HepG2 (cell line): Measurements from ENCODE around the gene DDRGK1. TPM values are rescaled to one million over a fixed set of nuclear protein-coding genes. Genes with fewer than 3 reads are reported as not detected.

ENCODE experiments used
- ELK4 ChIP-seq: sonication (generic); formaldehyde crosslinking; IDR thresholded peaks from 2 replicates; pipeline ENCODE4 v1.9.0; 2021; ENCODE audit warnings: missing genetic modification reagents, borderline replicate concordance
- HNRNPK ChIP-seq: fragments of 200-400 bp; formaldehyde crosslinking; IDR thresholded peaks from 2 replicates; pipeline ENCODE4 v1.6.1; 2018; ENCODE audit warnings: low read length, low read depth, moderate library complexity, mild to moderate bottlenecking; ENCODE audit not compliant: poor library complexity, severe bottlenecking
- JUNB ChIP-seq: sonication (generic); formaldehyde crosslinking; IDR thresholded peaks from 2 replicates; pipeline ENCODE4 v1.8.0; 2022; ENCODE audit warnings: missing genetic modification reagents, mild to moderate bottlenecking, borderline replicate concordance
- KDM1A ChIP-seq: IDR thresholded peaks from 2 replicates; pipeline ENCODE4 v1.6.1; 2016; ENCODE audit warnings: missing compliant biosample characterization
- KLF12 ChIP-seq: sonication (generic); formaldehyde crosslinking; IDR thresholded peaks from 2 replicates; pipeline ENCODE4 v1.4.0; 2020; ENCODE audit warnings: missing genetic modification reagents, borderline replicate concordance
- RFX1 ChIP-seq: fragments of 450-650 bp; IDR thresholded peaks from 2 replicates; pipeline ENCODE4 v1.6.1; 2017
- SMC3 ChIP-seq: IDR thresholded peaks from 2 replicates; pipeline ENCODE4 v1.6.1; 2011; ENCODE audit warnings: low read length, improper control_type of control experiment
- ZBTB43 ChIP-seq: sonication (generic); formaldehyde crosslinking; conservative IDR thresholded peaks from 2 replicates; pipeline ENCODE4 v1.4.0; 2020; ENCODE audit warnings: missing genetic modification reagents
- ZKSCAN5 ChIP-seq: sonication (generic); formaldehyde crosslinking; IDR thresholded peaks from 2 replicates; pipeline ENCODE4 v1.5.1; 2020; ENCODE audit warnings: mild to moderate bottlenecking, missing genetic modification reagents
- ZNF20 ChIP-seq: sonication (generic); formaldehyde crosslinking; IDR thresholded peaks from 2 replicates; pipeline ENCODE4 v1.4.0; 2020; ENCODE audit warnings: mild to moderate bottlenecking, moderate library complexity, missing genetic modification reagents
- ZNF235 ChIP-seq: sonication (generic); formaldehyde crosslinking; IDR thresholded peaks from 2 replicates; pipeline ENCODE4 v1.8.1; 2023; ENCODE audit warnings: mild to moderate bottlenecking, missing genetic modification reagents, borderline replicate concordance
- ZNF263 ChIP-seq: sonication (generic); formaldehyde crosslinking; IDR thresholded peaks from 2 replicates; pipeline ENCODE4 v1.4.0; 2020; ENCODE audit warnings: missing genetic modification reagents
- ZNF333 ChIP-seq: sonication (generic); formaldehyde crosslinking; IDR thresholded peaks from 2 replicates; pipeline ENCODE4 v1.4.0; 2020; ENCODE audit warnings: mild to moderate bottlenecking, missing genetic modification reagents, borderline replicate concordance
- ZNF350 ChIP-seq: sonication (generic); formaldehyde crosslinking; IDR thresholded peaks from 2 replicates; pipeline ENCODE4 v1.4.0; 2020; ENCODE audit warnings: mild to moderate bottlenecking, low read depth, missing genetic modification reagents, borderline replicate concordance
- ZNF644 ChIP-seq: IDR thresholded peaks from 2 replicates; pipeline ENCODE4 v1.6.1; 2016; ENCODE audit warnings: low read depth
- ZNF670 ChIP-seq: sonication (generic); formaldehyde crosslinking; IDR thresholded peaks from 2 replicates; pipeline ENCODE4 v1.8.0; 2022; ENCODE audit warnings: mild to moderate bottlenecking, missing genetic modification reagents, borderline replicate concordance
- ZNF850 ChIP-seq: sonication (generic); formaldehyde crosslinking; conservative IDR thresholded peaks from 2 replicates; pipeline ENCODE4 v1.9.0; 2021; ENCODE audit warnings: mild to moderate bottlenecking, missing genetic modification reagents
- polyA plus RNA-seq, 8 experiments: library from polyadenylated mRNA; depleted of rRNA in 3 of 8; stranded (reverse) in 7 of 8; unstranded in 1 of 8; fragments of >200 nt; fragmentation: Illumina TruSeq in 4 of 8; extraction: Trizol in 4 of 8; gene quantifications; 2 replicates each; pipeline versions ENCODE4 v1.2.1 to v1.2.3, GENCODE V29; 2011 to 2016; ENCODE audit warnings: low read depth in 4 of 8, missing spikeins in 1 of 8, mixed read lengths in 1 of 8; ENCODE audit not compliant: insufficient read depth in 1 of 8
- total RNA-seq, 5 experiments: library from RNA; depleted of rRNA; stranded (reverse); fragments of >200 nt; fragmentation: Illumina TruSeq; extraction: Trizol; gene quantifications; 2 replicates each; pipeline ENCODE4 v1.2.3, GENCODE V29; 2016; ENCODE audit warnings: low read depth in 1 of 5
- TF ChIP-seq, protein P1 (sequence below): sonication (generic); formaldehyde crosslinking; IDR thresholded peaks from 2 replicates; pipeline ENCODE4 v1.4.0; 2020; ENCODE audit warnings: mild to moderate bottlenecking, missing genetic modification reagents
- TF ChIP-seq, protein P2 (sequence below): sonication (generic); formaldehyde crosslinking; IDR thresholded peaks from 2 replicates; pipeline ENCODE4 v1.5.0; 2020; ENCODE audit warnings: missing genetic modification reagents

DDRGK1 gene
- total and polyA plus RNA-seq, 2 of the 13 experiments (the other 11 are each of a cell fraction or from before 2014, with no cell fraction given) = 96.7 to 149 TPM

GRCh38 chr20:3174442-3175261 is 29.8 kb downstream of the DDRGK1 start (continued):
- TF ChIP-seq, protein P1, sequence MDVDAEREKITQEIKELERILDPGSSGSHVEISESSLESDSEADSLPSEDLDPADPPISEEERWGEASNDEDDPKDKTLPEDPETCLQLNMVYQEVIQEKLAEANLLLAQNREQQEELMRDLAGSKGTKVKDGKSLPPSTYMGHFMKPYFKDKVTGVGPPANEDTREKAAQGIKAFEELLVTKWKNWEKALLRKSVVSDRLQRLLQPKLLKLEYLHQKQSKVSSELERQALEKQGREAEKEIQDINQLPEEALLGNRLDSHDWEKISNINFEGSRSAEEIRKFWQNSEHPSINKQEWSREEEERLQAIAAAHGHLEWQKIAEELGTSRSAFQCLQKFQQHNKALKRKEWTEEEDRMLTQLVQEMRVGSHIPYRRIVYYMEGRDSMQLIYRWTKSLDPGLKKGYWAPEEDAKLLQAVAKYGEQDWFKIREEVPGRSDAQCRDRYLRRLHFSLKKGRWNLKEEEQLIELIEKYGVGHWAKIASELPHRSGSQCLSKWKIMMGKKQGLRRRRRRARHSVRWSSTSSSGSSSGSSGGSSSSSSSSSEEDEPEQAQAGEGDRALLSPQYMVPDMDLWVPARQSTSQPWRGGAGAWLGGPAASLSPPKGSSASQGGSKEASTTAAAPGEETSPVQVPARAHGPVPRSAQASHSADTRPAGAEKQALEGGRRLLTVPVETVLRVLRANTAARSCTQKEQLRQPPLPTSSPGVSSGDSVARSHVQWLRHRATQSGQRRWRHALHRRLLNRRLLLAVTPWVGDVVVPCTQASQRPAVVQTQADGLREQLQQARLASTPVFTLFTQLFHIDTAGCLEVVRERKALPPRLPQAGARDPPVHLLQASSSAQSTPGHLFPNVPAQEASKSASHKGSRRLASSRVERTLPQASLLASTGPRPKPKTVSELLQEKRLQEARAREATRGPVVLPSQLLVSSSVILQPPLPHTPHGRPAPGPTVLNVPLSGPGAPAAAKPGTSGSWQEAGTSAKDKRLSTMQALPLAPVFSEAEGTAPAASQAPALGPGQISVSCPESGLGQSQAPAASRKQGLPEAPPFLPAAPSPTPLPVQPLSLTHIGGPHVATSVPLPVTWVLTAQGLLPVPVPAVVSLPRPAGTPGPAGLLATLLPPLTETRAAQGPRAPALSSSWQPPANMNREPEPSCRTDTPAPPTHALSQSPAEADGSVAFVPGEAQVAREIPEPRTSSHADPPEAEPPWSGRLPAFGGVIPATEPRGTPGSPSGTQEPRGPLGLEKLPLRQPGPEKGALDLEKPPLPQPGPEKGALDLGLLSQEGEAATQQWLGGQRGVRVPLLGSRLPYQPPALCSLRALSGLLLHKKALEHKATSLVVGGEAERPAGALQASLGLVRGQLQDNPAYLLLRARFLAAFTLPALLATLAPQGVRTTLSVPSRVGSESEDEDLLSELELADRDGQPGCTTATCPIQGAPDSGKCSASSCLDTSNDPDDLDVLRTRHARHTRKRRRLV (CRISPR knock-in tag) = peak; percentile 66; the same call in 1 of the 2 replicates
- TF ChIP-seq ZNF670 (0 out of 2 replicates have a peak, but pooled peaks have one; percentile 8), JUNB (CRISPR knock-in tag) (no peak), ZNF350 (CRISPR knock-in tag) (0 out of 2 replicates have a peak, but pooled peaks have one; percentile 5), KLF12 (CRISPR knock-in tag) (no peak), ZNF263 (CRISPR knock-in tag) (peak; percentile 78; the same call in 1 of the 2 replicates), HNRNPK (no peak), ZKSCAN5 (CRISPR knock-in tag) (0 out of 2 replicates have a peak, but pooled peaks have one; percentile 13), ELK4 (CRISPR knock-in tag) (peak; percentile 57; the same call in 1 of the 2 replicates), ZNF333 (CRISPR knock-in tag) (0 out of 2 replicates have a peak, but pooled peaks have one; percentile 17), ZBTB43 (0 out of 2 replicates have a peak, but pooled peaks have one; percentile 38), ZNF235 (no peak), KDM1A (CRISPR knock-in tag) (no peak), RFX1 (no peak), ZNF20 (CRISPR knock-in tag) (peak; percentile 78; the same call in 1 of the 2 replicates), SMC3 (peak; percentile 2; the same call in 1 of the 2 replicates), ZNF850 (CRISPR knock-in tag) (0 out of 2 replicates have a peak, but pooled peaks have one; percentile 65), ZNF644 (CRISPR knock-in tag) (no peak)
- TF ChIP-seq, protein P2, sequence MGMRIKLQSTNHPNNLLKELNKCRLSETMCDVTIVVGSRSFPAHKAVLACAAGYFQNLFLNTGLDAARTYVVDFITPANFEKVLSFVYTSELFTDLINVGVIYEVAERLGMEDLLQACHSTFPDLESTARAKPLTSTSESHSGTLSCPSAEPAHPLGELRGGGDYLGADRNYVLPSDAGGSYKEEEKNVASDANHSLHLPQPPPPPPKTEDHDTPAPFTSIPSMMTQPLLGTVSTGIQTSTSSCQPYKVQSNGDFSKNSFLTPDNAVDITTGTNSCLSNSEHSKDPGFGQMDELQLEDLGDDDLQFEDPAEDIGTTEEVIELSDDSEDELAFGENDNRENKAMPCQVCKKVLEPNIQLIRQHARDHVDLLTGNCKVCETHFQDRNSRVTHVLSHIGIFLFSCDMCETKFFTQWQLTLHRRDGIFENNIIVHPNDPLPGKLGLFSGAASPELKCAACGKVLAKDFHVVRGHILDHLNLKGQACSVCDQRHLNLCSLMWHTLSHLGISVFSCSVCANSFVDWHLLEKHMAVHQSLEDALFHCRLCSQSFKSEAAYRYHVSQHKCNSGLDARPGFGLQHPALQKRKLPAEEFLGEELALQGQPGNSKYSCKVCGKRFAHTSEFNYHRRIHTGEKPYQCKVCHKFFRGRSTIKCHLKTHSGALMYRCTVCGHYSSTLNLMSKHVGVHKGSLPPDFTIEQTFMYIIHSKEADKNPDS = no peak
